Loucy (cell line): ENCODE data around the gene SLC22A1.

ENCODE experiments used
- H2AFZ ChIP-seq: fragments of 200-600 bp; sonication (generic); 2 replicates; pipeline ENCODE4 v1.6.0; 2016; ENCODE audit warnings: antibody characterized with exemption, mild to moderate bottlenecking, low read length, moderate library complexity
- H3F3A ChIP-seq: fragments of 200-600 bp; 2 replicates; pipeline ENCODE4 v1.6.0; 2016; ENCODE audit warnings: antibody characterized with exemption, low read depth, mild to moderate bottlenecking
- H3K27me3 ChIP-seq: fragments of 200-600 bp; sonication (generic); 2 replicates; pipeline ENCODE4 v1.6.1; 2014; ENCODE audit warnings: low read length, mild to moderate bottlenecking; ENCODE audit not compliant: insufficient read depth, poor library complexity, severe bottlenecking
- H3K36me3 ChIP-seq: fragments of 200-600 bp; sonication (generic); 2 replicates; pipeline ENCODE4 v1.6.1; 2016; ENCODE audit warnings: low read length; ENCODE audit not compliant: insufficient read depth
- H3K4me1 ChIP-seq: fragments of 200-600 bp; sonication (generic); 2 replicates; pipeline ENCODE4 v1.5.1; 2014; ENCODE audit warnings: low read length, mild to moderate bottlenecking; ENCODE audit not compliant: insufficient read depth, poor library complexity, severe bottlenecking
- H3K4me2 ChIP-seq: fragments of 200-600 bp; sonication (generic); 2 replicates; pipeline ENCODE4 v1.6.0; 2014; ENCODE audit warnings: antibody characterized with exemption, low read length, low read depth, mild to moderate bottlenecking; ENCODE audit not compliant: poor library complexity, severe bottlenecking
- H3K4me3 ChIP-seq: fragments of 200-600 bp; sonication (generic); 2 replicates; pipeline ENCODE4 v1.5.1; 2014; ENCODE audit warnings: low read length, mild to moderate bottlenecking, mixed read lengths; ENCODE audit not compliant: poor library complexity, severe bottlenecking
- H3K79me2 ChIP-seq: fragments of 200-600 bp; sonication (generic); 2 replicates; pipeline ENCODE4 v1.6.1; 2014; ENCODE audit warnings: low read length; ENCODE audit not compliant: insufficient read depth
- H3K9ac ChIP-seq: fragments of 200-600 bp; sonication (generic); 2 replicates; pipeline ENCODE4 v1.6.0; 2014; ENCODE audit warnings: mild to moderate bottlenecking, low read depth, low read length, moderate library complexity; ENCODE audit not compliant: poor library complexity, severe bottlenecking
- H3K9me2 ChIP-seq: fragments of 200-600 bp; sonication (generic); replicated peaks from 2 replicates; pipeline ENCODE4 v1.6.1; 2016; ENCODE audit warnings: low read depth, low read length, mixed read lengths
- H3K9me3 ChIP-seq: fragments of 200-600 bp; sonication (generic); 2 replicates; pipeline ENCODE4 v1.6.1; 2014; ENCODE audit warnings: mild to moderate bottlenecking, antibody characterized with exemption, low read length, low read depth; ENCODE audit not compliant: insufficient read depth
- H4K20me1 ChIP-seq: fragments of 200-600 bp; sonication (generic); 2 replicates; pipeline ENCODE4 v1.6.0; 2014; ENCODE audit warnings: antibody characterized with exemption, low read length, mild to moderate bottlenecking; ENCODE audit not compliant: insufficient read depth, poor library complexity, severe bottlenecking
- CTCF ChIP-seq: fragments of 200-600 bp; sonication (generic); conservative IDR thresholded peaks from 2 replicates; pipeline ENCODE4 v1.5.1; 2014; ENCODE audit warnings: mild to moderate bottlenecking, antibody characterized with exemption, low read length
- EZH2phosphoT487 ChIP-seq: fragments of 200-600 bp; IDR thresholded peaks from 2 replicates; pipeline ENCODE4 v1.6.1; 2018; ENCODE audit warnings: antibody characterized with exemption, mild to moderate bottlenecking, moderate library complexity, borderline replicate concordance

Gene SLC22A1

GRCh38 chr6:160079686-160080043 is 42.0 kb upstream of the SLC22A1 start:
- H3F3A ChIP-seq = no peaks in the 10 kb centered on the region
- peaks cover 32% of the 10 kb centered on the region; the same call in 1 of the 2 replicates for H3K36me3 ChIP-seq
- no peak overlapping the region for H3K4me2 ChIP-seq
- H3K9ac ChIP-seq = no peak overlapping the region
- no peaks in the 10 kb centered on the region for H3K9me2 ChIP-seq
- no peak for TF ChIP-seq EZH2phosphoT487
- no peak for TF ChIP-seq CTCF
- H2AFZ ChIP-seq = no peak overlapping the region
- H3K79me2 ChIP-seq = no peaks in the 10 kb centered on the region
- H3K4me1 ChIP-seq = no peaks in the 10 kb centered on the region
- no peaks in the 10 kb centered on the region for H3K9me3 ChIP-seq
- no peaks in the 10 kb centered on the region for H4K20me1 ChIP-seq
- no peaks in the 10 kb centered on the region for H3K27me3 ChIP-seq
- no peak overlapping the region for H3K4me3 ChIP-seq

GRCh38 chr6:160080097-160080496 is 41.5 kb upstream of the SLC22A1 start:
- Histone ChIP-seq H3K4me1 (no peaks in the 10 kb centered on the region), H3F3A (no peaks in the 10 kb centered on the region), H3K4me3 (no peak overlapping the region), H4K20me1 (no peaks in the 10 kb centered on the region), H3K9me2 (no peaks in the 10 kb centered on the region), H3K27me3 (no peaks in the 10 kb centered on the region), H2AFZ (no peak overlapping the region), H3K9ac (no peak overlapping the region), H3K36me3 (peaks cover 36% of the 10 kb centered on the region; the same call in 1 of the 2 replicates), H3K4me2 (no peak overlapping the region), H3K9me3 (no peaks in the 10 kb centered on the region), H3K79me2 (no peaks in the 10 kb centered on the region)
- TF ChIP-seq CTCF (no peak), EZH2phosphoT487 (no peak)

- Histone ChIP-seq H3K4me2 (no peak overlapping the region), H4K20me1 (no peaks in the 10 kb centered on the region), H3K79me2 (no peaks in the 10 kb centered on the region), H3F3A (no peaks in the 10 kb centered on the region), H3K9me3 (no peaks in the 10 kb centered on the region), H3K9ac (no peak overlapping the region), H3K4me1 (no peaks in the 10 kb centered on the region), H3K4me3 (no peak overlapping the region), H3K27me3 (no peaks in the 10 kb centered on the region), H2AFZ (no peak overlapping the region), H3K36me3 (peaks cover 39% of the 10 kb centered on the region; the same call in 1 of the 2 replicates), H3K9me2 (no peaks in the 10 kb centered on the region)
- TF ChIP-seq CTCF (no peak), EZH2phosphoT487 (no peak)
These were observed 40.2 kb upstream of the SLC22A1 start for GRCh38 chr6:160081398-160081797.
